GM12891 (cell line): Measurements from ENCODE around the gene DAND5.

Source experiments
- PAX5 ChIP-seq: IDR thresholded peaks from 2 replicates; pipeline ENCODE4 v1.6.1; 2011; ENCODE audit warnings: low read length, moderate library complexity, mild to moderate bottlenecking; ENCODE audit not compliant: insufficient read depth, severe bottlenecking
- POLR2A ChIP-seq: IDR thresholded peaks from 2 replicates; pipeline ENCODE4 v1.6.1; 2011; ENCODE audit warnings: low read depth, low read length, control low read depth
- POLR2AphosphoS5 ChIP-seq: IDR thresholded peaks from 2 replicates; pipeline ENCODE4 v1.6.1; 2011; ENCODE audit warnings: low read depth, low read length, control low read depth
- POU2F2 ChIP-seq: IDR thresholded peaks from 2 replicates; pipeline ENCODE4 v1.6.1; 2011; ENCODE audit warnings: low read depth, mild to moderate bottlenecking, control low read depth, low read length, moderate library complexity
- SPI1 ChIP-seq: IDR thresholded peaks from 2 replicates; pipeline ENCODE4 v1.6.1; 2011; ENCODE audit warnings: low read depth, low read length, control low read depth
- TAF1 ChIP-seq: IDR thresholded peaks from 2 replicates; pipeline ENCODE4 v1.6.1; 2011; ENCODE audit warnings: low read depth, low read length, control low read depth

DNA sequence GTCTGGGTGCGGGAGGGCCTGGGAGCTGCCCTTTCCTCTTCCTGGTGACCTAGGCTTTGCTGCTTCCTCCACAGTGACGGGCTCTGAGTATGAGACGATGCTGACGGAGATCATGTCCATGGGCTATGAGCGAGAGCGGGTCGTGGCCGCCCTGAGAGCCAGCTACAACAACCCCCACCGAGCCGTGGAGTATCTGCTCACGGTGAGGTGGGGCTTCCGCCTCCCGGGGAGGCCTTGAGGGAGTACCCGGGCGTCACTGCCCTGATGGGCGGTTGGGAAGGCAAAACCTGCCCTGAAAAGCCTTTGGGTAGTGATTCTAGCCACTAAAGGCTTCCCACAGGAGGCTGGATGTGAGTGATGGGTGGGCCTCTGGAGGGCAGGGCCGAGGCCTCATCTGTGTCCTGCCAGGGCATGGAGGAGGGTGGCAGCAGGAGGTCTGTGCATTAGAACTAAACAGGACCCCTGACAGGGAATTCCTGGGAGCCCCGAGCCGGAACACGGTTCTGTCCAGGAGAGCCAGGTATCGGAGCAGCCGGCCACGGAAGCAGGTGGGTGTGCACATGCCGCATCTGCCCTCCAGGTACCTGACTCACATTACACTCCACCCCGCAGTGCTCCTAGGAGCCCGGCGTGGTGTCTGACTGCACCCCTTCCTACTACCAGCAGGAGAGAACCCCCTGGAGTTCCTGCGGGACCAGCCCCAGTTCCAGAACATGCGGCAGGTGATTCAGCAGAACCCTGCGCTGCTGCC lies 20.6 kb upstream of the DAND5 start:
- TF ChIP-seq POLR2A = no peak
- TF ChIP-seq TAF1 = no peak
- no peak for TF ChIP-seq POLR2AphosphoS5
- TF ChIP-seq POU2F2 = no peak
- TF ChIP-seq SPI1 = no peak
- no peak for TF ChIP-seq PAX5
